HG02938 (cell line): ENCODE data around the gene TMEM182.

Experiments
- ATAC-seq: cut with Tn5 transposase; IDR thresholded peaks from one replicate; pipeline ENCODE4 v1.9.1; 2021; ENCODE audit warnings: mild to moderate bottlenecking, moderate library complexity; ENCODE audit not compliant: unreplicated experiment

TMEM182 gene

GRCh38 chr2:102852867-102853266 is 91.0 kb downstream of the TMEM182 start:
- ATAC-seq = no peak
